Activated CD4-positive, alpha-beta T cell treated with anti-CD3 and anti-CD28 coated beads, Interleukin-10, Interleukin-2, amounts not matched to agents 100 ng/mL and 50 ng/mL, durations not matched to agents 16 hours and 8 hours (primary cell): Measurements from ENCODE around the gene OR13C2.
"Not testable (repeated sequence)": the region's sequence is repeated elsewhere in the genome, so short reads cannot be mapped to it uniquely, and the experiment has no call there.

Source experiments
- DNase-seq: peaks from one replicate; pipeline ENCODE4 v3.0.0-alpha.2; 2020

OR13C2 gene, protein sequence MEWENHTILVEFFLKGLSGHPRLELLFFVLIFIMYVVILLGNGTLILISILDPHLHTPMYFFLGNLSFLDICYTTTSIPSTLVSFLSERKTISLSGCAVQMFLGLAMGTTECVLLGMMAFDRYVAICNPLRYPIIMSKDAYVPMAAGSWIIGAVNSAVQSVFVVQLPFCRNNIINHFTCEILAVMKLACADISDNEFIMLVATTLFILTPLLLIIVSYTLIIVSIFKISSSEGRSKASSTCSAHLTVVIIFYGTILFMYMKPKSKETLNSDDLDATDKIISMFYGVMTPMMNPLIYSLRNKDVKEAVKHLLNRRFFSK

DNA sequence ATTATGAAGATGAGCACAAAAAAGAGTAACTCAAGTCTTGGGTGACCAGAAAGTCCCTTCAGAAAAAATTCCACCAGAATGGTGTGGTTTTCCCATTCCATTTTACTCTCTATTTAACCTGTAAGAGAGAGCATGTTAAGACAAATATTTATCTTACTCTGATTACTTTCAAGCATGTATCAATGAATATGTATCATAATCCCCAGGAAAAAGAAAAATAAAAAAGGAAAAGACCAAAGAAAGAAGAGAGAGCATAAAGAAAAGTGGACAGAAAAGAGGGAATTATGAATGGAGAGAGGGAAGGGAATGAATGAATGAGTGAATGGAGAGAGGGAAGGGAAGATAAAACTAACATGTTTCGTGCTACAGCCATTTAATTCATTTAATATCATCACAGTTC is at the start of gene OR13C2:
Gene OR13C2 (minus strand): TSS at position 101 of the 400 bp plus-strand sequence. CDS start 0 bp downstream, at position 101.
- DNase-seq: not testable (repeated sequence)

DNA sequence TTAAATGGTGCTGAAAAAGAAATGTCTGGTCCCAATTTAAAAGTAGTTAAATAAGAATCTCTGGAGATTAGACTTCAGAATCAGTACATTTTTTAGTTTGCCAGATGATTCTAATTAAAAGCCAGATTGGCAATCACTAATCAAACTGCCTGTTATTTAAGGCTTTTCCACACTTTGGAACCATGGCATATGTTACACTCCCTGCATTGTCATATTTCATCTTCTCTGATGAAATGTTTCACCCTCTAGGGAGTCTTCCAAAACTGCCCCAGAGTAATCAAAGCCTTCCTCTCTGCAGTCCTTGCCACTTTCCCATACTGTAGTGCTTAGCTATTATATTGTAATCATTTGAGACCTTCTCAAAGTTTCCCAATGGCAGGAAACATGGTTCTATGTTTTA is 30.0 kb upstream of the OR13C2 start:
- DNase-seq: no peak

DNA sequence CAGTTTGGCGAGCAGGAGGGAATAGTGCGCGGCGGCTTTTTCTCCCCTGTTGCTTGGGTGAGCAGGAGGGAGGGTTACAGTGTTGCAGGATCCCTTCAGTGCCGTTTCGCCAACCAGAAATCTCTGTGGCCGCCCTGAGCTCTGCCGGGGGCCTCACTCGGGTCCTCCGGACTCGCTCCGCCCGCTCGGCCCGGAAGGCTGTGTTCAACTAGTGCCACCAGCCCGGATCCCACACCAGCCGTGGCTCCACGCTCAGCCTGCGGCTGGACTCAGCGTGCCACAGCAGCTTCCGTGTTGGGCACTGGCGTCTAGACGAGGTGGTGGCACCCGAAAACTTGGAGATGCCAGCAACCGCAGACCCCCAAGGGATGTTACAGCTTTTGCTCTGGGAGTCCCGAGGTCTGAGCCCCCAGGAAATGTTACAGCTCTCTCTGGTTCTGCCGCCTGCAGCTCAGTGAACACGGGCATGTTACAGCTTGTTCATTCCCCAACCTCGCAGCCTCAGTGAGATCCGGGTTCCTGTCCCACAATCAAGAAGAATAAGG is 28.6 kb upstream of the OR13C2 start:
- DNase-seq: no peak

DNA sequence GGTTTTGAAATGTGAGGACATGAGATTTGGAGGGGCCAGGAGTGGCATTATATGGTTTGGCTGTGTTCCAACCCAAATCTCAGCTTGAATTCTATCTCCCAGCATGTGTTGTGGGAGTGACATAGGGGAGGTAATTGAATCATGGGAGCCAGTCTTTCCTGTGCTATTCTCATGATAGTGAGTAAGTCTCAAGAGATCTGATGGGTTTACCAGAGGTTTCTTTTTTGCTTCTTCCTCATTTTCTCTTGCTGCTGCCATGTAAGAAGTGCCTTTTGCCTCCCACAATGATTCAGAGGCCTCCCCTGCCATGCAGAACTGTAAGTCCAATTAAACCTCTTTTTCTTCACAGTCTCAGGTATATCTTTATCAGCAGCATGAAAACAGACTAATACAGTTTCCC is 20.5 kb upstream of the OR13C2 start:
- DNase-seq: not testable (repeated sequence)

DNA sequence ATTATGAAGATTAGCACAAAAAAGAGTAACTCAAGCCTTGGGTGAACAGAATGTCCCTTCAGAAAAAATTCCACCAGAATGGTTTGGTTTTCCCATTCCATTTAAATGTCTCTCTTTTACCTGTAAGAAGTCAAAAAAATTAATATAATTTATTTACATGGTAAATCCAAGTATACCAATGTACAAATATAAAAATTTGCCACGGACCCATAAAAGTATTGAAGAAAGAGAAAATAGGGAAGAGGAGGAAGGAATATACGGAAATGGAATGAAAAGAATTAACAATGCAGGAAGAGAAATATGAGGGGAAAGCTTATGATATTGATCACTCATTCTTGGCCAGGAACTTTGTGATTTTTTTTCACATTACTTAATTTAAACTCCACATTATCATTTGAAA is 12.7 kb upstream of the OR13C2 start, which contains the start of gene OR13C9:
Gene OR13C9 (minus strand): TSS at position 101 of the 400 bp plus-strand sequence. CDS start 0 bp downstream, at position 101.
- no peak for DNase-seq

DNA sequence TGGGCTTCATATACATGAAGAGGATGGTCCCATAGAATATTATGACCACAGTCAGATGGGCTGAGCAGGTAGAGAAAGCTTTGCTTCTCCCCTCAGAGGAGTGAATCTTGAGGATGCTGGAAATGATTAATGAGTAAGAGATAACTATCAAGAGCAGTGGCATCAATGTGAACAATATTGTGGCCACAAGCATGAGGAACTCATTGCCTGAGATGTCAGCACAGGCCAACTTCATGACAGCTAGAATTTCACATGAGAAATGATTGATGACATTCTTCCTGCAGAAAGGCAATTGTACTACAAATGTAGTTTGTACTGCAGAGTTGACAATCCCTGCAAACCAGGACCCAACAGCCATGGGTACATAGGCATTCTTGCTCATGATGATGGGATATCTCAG is 12.0 kb upstream of the OR13C2 start:
- no peak for DNase-seq

DNA sequence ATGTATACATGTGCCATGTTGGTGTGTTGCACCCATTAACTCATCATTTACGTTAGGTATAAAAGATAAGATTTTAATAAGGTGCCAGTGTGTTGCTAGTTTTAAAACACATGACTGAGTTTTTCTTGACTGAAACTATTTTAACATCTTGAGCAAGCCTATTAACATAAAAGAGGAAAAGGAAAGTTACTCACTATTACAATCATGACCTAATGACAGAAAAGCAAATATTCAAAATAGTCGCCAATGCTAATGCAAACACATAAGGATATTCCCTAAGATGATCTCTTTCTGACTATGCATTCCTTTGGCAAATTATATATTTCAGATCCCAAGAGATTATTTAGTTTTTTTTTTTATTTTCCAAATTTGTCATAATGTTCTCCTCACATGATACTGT is 5.8 kb upstream of the OR13C2 start:
- DNase-seq: no peak

DNA sequence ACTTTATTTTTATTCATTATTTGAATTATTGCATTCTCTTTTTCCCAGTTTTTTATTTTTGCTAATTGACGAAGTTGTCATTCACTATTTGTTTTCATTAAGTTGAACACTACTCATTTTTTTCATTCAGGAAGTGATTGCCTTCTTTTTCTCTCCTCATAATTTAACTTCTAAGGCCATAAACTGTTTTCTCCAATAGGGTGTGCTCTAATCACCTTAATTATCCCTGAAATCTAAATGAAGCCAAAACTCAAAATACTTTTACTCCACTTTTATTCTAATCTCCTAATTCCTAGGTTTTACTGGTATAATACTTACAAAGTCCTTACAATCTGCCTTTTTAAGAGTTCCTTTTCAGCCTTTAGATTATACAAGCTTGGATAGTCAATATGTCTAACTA is 2.9 kb upstream of the OR13C2 start:
- DNase-seq: no peak

DNA sequence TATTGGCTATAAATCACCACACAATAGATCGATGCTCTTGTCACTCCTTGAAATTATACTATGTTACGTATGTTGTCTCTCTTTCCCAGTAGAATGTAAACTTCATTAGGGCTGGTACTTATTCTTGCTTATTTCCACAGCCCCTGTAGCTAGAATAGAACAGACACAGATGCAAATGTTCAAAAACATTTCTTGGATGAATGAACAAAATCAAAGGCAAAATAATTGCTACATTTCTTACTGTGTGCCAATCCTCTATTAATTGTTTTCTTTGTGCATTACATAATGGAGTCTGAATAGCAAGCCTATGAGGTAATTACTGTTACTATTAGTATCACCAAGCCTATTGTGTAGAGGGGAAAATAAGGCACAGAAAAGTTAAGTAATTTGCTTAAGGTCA is 725 bp upstream of the OR13C2 start:
- DNase-seq: no peak

DNA sequence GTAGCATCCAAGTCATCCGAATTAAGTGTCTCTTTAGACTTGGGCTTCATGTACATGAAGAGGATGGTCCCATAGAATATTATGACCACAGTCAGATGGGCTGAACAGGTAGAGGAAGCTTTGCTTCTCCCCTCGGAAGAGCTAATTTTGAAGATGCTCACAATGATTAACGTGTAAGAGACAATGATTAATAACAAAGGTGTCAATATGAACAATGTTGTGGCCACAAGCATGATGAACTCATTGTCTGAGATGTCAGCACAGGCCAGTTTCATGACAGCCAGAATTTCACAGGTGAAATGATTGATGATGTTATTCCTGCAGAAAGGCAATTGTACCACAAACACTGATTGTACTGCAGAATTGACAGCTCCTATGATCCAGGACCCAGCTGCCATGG is 626 bp downstream of the OR13C2 start:
- DNase-seq: no peak

DNA sequence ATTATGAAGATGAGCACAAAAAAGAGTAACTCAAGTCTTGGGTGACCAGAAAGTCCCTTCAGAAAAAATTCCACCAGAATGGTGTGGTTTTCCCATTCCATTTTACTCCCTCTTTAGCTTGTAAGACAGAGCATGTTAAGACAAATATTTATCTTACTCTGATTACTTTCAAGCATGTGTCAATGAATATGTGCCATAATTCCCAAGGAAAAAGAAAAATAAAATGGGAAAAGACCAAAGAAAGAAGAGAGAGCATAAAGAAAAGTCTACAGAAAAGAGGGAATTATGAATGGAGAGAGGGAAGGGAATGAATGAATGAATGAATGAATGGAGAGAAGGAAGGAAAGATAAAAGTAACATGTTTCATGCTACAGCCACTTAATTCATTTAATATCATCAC is 6.1 kb downstream of the OR13C2 start, which contains the start of gene OR13C5:
Gene OR13C5 (minus strand): TSS at position 101 of the 400 bp plus-strand sequence. CDS start 0 bp downstream, at position 101.
- not testable (repeated sequence) for DNase-seq

DNA sequence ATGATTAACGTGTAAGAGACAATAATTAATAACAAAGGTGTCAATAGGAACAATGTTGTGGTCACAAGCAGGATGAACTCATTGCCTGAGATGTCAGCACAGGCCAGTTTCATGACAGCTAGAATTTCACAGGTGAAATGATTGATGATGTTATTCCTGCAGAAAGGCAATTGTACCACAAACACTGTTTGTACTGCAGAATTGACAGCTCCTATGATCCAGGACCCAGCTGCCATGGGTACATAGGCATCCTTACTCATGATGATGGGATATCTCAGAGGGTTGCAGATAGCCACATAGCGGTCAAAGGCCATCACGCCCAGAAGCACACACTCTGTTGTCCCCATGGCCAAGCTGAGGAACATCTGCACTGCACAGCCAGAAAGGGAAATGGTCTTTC is 6.7 kb downstream of the OR13C2 start:
- not testable (repeated sequence) for DNase-seq

DNA sequence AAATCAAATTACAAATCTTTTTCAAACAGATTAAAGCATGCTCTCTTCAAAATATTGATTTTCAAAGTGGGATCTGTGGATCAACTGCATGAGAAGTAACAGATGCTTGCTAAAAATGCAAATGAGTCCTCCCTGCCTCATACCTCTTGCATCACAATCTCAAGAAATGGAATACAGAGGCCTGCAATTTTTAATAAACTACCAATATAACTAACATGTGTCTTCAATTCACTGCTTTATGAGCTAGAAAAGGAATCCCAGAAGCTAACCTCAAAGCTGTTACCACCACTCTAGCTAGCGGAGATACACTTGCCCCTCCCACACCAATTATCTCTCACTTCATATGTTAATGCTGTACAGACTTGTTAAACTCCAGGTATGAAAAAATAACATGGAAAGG is 15.8 kb downstream of the OR13C2 start:
- no peak for DNase-seq

DNA sequence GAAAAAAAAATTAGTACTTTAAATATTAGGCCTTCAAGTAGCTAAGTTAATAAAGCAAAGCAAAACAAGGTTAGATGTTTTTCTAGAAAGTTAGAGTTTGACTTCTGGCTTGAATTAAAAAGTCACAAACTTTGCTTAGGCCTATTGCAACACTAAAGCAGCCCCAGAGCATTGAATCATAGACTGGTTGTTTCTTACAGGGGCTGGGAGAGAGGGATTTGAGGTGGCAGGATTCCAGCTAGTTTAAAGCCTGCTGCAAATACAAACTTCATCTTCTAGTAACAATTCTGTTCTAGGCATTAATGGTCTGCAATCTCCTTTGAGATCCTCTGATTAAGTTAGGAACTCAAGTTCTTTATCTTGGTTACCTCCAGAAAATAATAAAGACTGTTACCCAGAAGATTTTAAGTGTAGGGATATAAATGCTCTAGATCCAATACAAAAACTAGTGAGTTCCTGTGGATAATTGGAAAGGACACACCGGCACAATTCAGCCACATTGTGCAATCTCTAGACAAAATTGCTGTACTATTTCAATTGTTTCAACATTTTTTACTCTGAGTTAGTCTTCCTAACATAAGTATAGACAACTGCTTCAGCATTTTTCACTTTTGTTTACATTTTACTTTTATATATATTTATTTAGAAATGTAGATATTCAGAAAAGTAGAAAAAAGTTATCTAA is 18.8 kb downstream of the OR13C2 start:
- no peak for DNase-seq

DNA sequence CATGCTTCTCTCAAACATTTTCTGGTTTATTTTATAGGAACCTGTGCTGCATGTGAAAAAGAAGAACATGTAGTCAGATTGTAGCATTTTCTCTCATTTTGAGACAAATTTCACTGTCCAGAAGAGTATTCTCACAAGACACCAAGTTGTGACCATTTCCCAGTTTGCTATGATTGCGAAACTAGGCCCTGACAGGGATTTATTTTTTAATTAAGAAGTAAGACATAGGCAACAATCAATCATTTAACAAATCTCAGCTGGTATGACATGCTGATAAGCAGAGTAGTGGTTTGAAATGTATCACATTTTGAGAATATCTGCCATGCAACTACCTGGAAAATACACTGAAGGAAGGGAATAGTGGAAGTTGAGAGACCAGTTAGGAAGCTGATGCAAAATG is 24.9 kb downstream of the OR13C2 start:
- DNase-seq: no peak

DNA sequence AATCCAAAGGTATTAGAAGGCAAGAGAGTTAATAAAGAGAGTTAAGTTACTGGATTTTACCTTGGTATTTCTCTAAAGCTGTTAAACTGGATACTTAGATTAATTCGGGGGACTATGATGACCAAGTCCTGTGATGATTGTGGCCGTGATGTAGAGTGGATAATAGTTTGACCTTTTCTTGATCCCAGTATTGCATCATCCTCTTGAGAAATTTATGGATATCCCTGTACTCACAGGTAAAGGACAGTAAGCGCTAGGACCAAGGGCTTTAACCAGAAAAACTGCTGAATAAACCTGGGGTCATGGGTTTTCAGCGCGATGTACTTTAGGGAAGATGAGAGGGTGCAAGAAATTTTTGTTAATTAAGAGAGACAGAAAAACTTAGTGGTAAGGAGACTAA is 28.2 kb downstream of the OR13C2 start:
- no peak for DNase-seq

DNA sequence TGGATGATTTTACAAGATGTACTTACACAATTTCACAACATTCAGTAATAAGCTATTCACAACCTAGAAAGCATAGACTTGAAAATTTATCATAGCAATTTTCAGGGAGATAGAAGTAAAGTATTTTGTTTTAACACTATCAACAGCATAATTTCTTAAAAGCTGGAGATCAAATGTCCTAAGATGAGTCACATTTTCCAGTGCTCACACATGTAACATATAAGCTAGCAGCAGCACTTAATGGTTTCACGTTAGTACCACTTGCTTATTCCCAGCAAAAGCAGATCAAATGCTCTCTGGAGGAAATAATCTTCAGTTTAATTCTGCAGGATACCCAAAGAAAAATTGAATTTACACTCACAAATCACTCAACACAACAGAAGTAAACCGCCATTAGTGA is 30.0 kb downstream of the OR13C2 start:
- no peak for DNase-seq

DNA sequence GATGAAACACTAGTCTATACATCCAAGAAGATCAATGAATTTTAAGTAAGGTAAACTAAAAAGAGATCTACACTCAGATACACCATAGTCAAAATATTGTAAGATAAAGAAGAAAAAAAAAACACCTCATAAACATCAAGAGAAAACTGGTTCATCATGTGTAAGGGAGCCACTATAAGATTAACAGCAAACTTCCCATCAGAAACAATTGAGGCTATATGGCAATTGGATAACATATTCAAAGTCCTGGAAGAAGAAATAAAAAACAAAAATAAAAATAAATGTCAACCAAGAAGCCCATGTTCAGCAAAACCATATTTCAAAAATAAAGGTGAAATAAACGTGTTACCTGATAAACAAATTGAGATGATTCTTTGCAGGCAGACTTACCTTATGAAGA is 32.8 kb downstream of the OR13C2 start:
- no peak for DNase-seq

DNA sequence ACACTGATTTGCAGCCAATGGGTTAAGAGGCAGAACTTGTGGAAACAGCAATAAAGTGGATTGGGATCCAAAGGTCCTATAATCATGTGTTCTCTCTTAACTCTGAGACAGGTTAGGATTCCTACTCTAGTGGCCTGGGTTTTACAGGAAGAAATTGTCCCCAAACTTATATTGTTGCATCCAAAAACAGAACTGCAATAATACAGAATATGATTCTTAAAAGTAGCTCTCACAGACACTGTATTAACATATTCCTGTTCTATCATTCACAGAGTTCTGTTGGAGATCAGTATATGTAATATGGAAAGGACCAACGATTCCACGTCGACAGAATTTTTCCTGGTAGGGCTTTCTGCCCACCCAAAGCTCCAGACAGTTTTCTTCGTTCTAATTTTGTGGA is 36.6 kb downstream of the OR13C2 start, which contains the start of gene OR13C8:
Gene OR13C8 (plus strand): TSS at position 301 of the 400 bp plus-strand sequence. CDS start 0 bp downstream, at position 301.
- DNase-seq: no peak

DNA sequence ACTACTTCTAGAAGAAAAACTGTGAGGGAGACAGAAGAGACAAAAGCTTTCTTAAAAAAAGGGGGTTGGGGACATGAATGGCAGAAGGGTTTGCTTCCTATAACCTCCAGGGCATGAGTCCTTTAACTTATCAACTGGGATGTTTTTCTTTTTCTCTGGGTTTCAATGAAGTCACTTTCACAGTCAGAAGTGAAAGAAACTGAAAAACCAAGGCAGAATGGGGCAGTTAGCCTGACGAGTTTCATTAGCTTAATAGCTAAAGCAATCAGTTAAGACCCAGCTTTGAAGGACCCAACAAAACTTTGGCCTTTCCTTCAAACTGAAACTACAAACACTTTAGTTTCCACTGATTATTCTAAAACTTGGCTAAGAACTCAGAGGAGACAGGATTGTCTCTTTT is 41.1 kb downstream of the OR13C2 start:
- no peak for DNase-seq

DNA sequence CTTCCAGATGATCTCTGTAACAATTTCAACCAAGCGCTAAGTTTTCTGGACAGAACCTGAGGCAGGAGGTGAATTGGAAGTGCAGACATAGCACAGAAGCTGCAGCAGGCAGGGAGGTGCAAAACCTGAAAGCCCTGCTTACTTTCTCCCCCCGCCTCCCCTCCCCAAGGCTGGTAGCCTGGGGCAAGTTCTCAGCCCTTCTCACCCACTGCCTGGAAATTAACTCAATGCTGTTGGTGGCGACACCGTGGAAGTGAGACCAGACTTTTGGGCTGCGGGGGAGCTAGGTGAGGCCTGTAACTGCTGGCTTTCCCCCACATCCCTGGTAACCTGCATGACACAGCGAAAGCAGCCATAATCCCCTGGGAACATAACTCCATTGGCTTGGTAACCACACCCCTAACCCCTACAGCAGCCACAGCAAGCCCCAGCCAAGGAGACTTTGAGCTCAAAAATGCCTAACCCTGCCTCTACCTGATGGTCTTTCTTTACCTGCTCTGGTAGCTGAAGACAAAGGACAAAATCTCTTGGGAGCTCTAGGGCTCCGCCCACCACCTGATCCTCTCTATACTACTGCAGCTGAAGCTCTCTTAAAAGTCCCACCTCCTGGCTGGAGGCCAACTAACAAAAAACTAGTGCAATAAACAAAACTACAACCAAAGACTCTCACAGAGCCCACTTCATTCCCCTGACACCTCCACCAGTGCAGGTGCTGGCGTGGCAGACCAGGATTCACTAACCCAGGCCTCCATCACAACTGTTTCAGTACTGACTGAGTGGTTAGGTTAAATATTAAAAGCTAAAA is 48.4 kb downstream of the OR13C2 start:
- DNase-seq: no peak

DNA sequence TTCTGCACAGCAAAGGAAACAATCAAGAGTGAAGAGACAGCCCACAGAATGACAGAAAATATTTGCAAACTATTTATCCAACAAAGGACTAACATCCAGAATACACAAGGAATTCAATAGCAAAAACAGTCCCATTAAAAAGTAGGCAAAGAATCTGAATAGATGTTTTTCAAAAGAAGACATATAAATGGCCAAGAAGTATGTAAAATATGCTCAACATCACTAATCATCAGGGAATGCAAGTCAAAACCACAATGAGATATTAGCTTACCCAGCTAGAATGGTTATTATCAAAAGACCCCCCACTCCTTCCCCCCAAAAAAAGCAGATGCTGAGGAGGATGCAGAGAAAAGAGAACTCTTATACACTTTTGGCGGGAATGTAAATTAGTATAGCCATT is 49.9 kb downstream of the OR13C2 start:
- no peak for DNase-seq
